IMR-90 (cell line): Measurements from ENCODE around the gene EMC1. TPM values are rescaled to one million over a fixed set of nuclear protein-coding genes. Genes with fewer than 3 reads are reported as not detected.

Experiments
- ATAC-seq: fragments of 200-7000 bp; cut with Tn5 transposase; 2 replicates; pipeline ENCODE4 v1.9.1; 2020; ENCODE audit warnings: low read depth, mild to moderate bottlenecking, moderate library complexity
- BruUV-seq: library from RNA; stranded (reverse); fragments of 400-500 nt; replicated peaks from 2 replicates; lab custom pipeline; 2021; lab: Mats Ljungman, UMichigan
- CTCF ChIA-PET: fragments of 300-600 bp; formaldehyde crosslinking; extraction: SDS; loops from one replicate; lab custom pipeline; 2021; ENCODE audit warnings: antibody characterized with exemption; lab: Yijun Ruan, JAX
- POLR2A ChIA-PET: fragments of 300-600 bp; sonication (Branson Sonifier 250); formaldehyde crosslinking; loops from one replicate; lab custom pipeline; 2022; ENCODE audit warnings: antibody characterized with exemption; ENCODE audit not compliant: unreplicated experiment; lab: Charles Lee
- DNase-seq: peaks from one replicate; pipeline ENCODE4 v3.0.0; 2013
- H2AFZ ChIP-seq: replicated peaks from 2 replicates; pipeline ENCODE3; 2013; ENCODE audit warnings: low read length, mild to moderate bottlenecking; ENCODE audit not compliant: poor library complexity
- H2AK5ac ChIP-seq: 2 replicates; pipeline ENCODE4 v1.6.1; 2013; ENCODE audit warnings: low read depth, low read length, inconsistent platforms
- H2AK9ac ChIP-seq: replicated peaks from 2 replicates; pipeline ENCODE3; 2013; ENCODE audit warnings: mild to moderate bottlenecking, low read depth, low read length, moderate library complexity; ENCODE audit not compliant: poor library complexity
- H2BK120ac ChIP-seq: 2 replicates; pipeline ENCODE4 v1.6.1; 2013; ENCODE audit warnings: low read depth, low read length, inconsistent platforms
- H2BK15ac ChIP-seq: 3 replicates; pipeline ENCODE4 v1.6.1; 2013; ENCODE audit warnings: low read depth, low read length, inconsistent platforms
- H2BK20ac ChIP-seq: 2 replicates; pipeline ENCODE4 v1.6.1; 2013; ENCODE audit warnings: low read depth, mild to moderate bottlenecking, inconsistent platforms, low read length, moderate library complexity
- H2BK5ac ChIP-seq: 2 replicates; pipeline ENCODE4 v1.6.1; 2013; ENCODE audit warnings: mild to moderate bottlenecking, low read depth, low read length, inconsistent platforms; ENCODE audit not compliant: poor library complexity, severe bottlenecking
- H3K14ac ChIP-seq: replicated peaks from 2 replicates; pipeline ENCODE4 v1.6.1; 2013; ENCODE audit warnings: low read depth, low read length, inconsistent platforms
- H3K18ac ChIP-seq: 2 replicates; pipeline ENCODE4 v1.6.1; 2013; ENCODE audit warnings: low read depth, low read length, control low read depth
- H3K23ac ChIP-seq: 2 replicates; pipeline ENCODE4 v1.6.1; 2013; ENCODE audit warnings: low read depth, low read length, inconsistent platforms
- H3K27ac ChIP-seq: 2 replicates; pipeline ENCODE4 v1.5.1; 2013; ENCODE audit warnings: mild to moderate bottlenecking, control low read depth, low read length; ENCODE audit not compliant: insufficient read depth
- H3K27me3 ChIP-seq: 2 replicates; pipeline ENCODE4 v1.6.1; 2013; ENCODE audit warnings: low read length; ENCODE audit not compliant: control insufficient read depth, insufficient read depth
- H3K36me3 ChIP-seq: 2 replicates; pipeline ENCODE4 v1.6.1; 2013; ENCODE audit warnings: low read length, mixed read lengths; ENCODE audit not compliant: control insufficient read depth, insufficient read depth
- H3K4ac ChIP-seq: 2 replicates; pipeline ENCODE4 v1.6.1; 2013; ENCODE audit warnings: low read depth, low read length, inconsistent platforms
- H3K4me1 ChIP-seq: 2 replicates; pipeline ENCODE4 v1.6.1; 2013; ENCODE audit warnings: low read length, mixed read lengths; ENCODE audit not compliant: control insufficient read depth, insufficient read depth
- H3K4me2 ChIP-seq: 2 replicates; pipeline ENCODE4 v1.6.1; 2013; ENCODE audit warnings: low read depth, mild to moderate bottlenecking, control low read depth, low read length, moderate library complexity
- H3K4me3 ChIP-seq: 2 replicates; pipeline ENCODE4 v1.5.1; 2013; ENCODE audit warnings: low read depth, mild to moderate bottlenecking, control low read depth, low read length, moderate library complexity; ENCODE audit not compliant: insufficient read depth
- H3K56ac ChIP-seq: 2 replicates; pipeline ENCODE4 v1.6.1; 2013; ENCODE audit warnings: low read length, inconsistent platforms; ENCODE audit not compliant: insufficient read depth; ENCODE audit errors: extremely low read depth
- H3K79me1 ChIP-seq, 2 experiments: 2 replicates each; pipeline ENCODE4 v1.6.1; 2013; ENCODE audit warnings: low read length in 2 of 2, inconsistent platforms in 1 of 2, low read depth in 1 of 2
- H3K9ac ChIP-seq: 2 replicates; pipeline ENCODE4 v1.6.1; 2013; ENCODE audit warnings: low read depth, low read length, control low read depth
- H3K9me1 ChIP-seq: 2 replicates; pipeline ENCODE4 v1.6.1; 2013; ENCODE audit warnings: low read length, inconsistent platforms; ENCODE audit not compliant: insufficient read depth
- H3K9me3 ChIP-seq: 2 replicates; pipeline ENCODE4 v1.6.1; 2013; ENCODE audit warnings: low read length; ENCODE audit not compliant: control insufficient read depth, insufficient read depth
- H4K20me1 ChIP-seq: 2 replicates; pipeline ENCODE4 v1.6.1; 2013; ENCODE audit warnings: low read length, inconsistent platforms; ENCODE audit not compliant: insufficient read depth
- H4K5ac ChIP-seq: 2 replicates; pipeline ENCODE4 v1.6.1; 2013; ENCODE audit warnings: mild to moderate bottlenecking, low read depth, low read length, control low read depth
- H4K8ac ChIP-seq, 2 experiments: 2 replicates each; pipeline ENCODE4 v1.6.1; 2013; ENCODE audit warnings: low read depth in 2 of 2, low read length in 2 of 2, control low read depth in 1 of 2, inconsistent platforms in 1 of 2
- H4K91ac ChIP-seq: 2 replicates; pipeline ENCODE4 v1.6.1; 2013; ENCODE audit warnings: low read depth, low read length, inconsistent platforms; ENCODE audit not compliant: insufficient read depth
- BHLHE40 ChIP-seq: fragments of 150-350 bp; IDR thresholded peaks from 2 replicates; pipeline ENCODE4 v1.6.1; 2016; ENCODE audit warnings: mild to moderate bottlenecking, low read depth, low read length
- CHD1 ChIP-seq: IDR thresholded peaks from 2 replicates; pipeline ENCODE4 v1.6.1; 2012; ENCODE audit warnings: low read depth, low read length, improper control_type of control experiment
- ELK1 ChIP-seq: fragments of 150-350 bp; IDR thresholded peaks from 2 replicates; pipeline ENCODE4 v1.6.1; 2016; ENCODE audit warnings: low read depth, mild to moderate bottlenecking, low read length, moderate library complexity, borderline replicate concordance
- FOS ChIP-seq: fragments of 150-350 bp; IDR thresholded peaks from 2 replicates; pipeline ENCODE4 v1.6.1; 2016; ENCODE audit warnings: low read depth, low read length
- MAFK ChIP-seq: IDR thresholded peaks from 2 replicates; pipeline ENCODE4 v1.6.1; 2012; ENCODE audit warnings: low read depth, low read length, improper control_type of control experiment
- MAZ ChIP-seq: IDR thresholded peaks from 2 replicates; pipeline ENCODE4 v1.6.1; 2012; ENCODE audit warnings: low read depth, mild to moderate bottlenecking, low read length, improper control_type of control experiment, moderate library complexity, borderline replicate concordance
- MXI1 ChIP-seq: IDR thresholded peaks from 2 replicates; pipeline ENCODE4 v1.6.1; 2012; ENCODE audit warnings: low read depth, mild to moderate bottlenecking, low read length, moderate library complexity, borderline replicate concordance
- NFE2L2 ChIP-seq: fragments of 150-350 bp; IDR thresholded peaks from 2 replicates; pipeline ENCODE4 v1.6.1; 2016; ENCODE audit warnings: low read depth, mild to moderate bottlenecking, low read length
- POLR2A ChIP-seq: IDR thresholded peaks from 2 replicates; pipeline ENCODE4 v1.6.1; 2012; ENCODE audit warnings: mild to moderate bottlenecking, low read depth, low read length
- RAD21 ChIP-seq: IDR thresholded peaks from 2 replicates; pipeline ENCODE4 v1.6.1; 2012; ENCODE audit warnings: low read length, improper control_type of control experiment
- RCOR1 ChIP-seq: IDR thresholded peaks from 2 replicates; pipeline ENCODE4 v1.6.1; 2012; ENCODE audit warnings: mild to moderate bottlenecking, low read length, improper control_type of control experiment; ENCODE audit not compliant: insufficient replicate concordance
- RFX5 ChIP-seq: IDR thresholded peaks from 2 replicates; pipeline ENCODE4 v1.8.0; 2012; ENCODE audit warnings: low read depth, mild to moderate bottlenecking, low read length, moderate library complexity
- SMC3 ChIP-seq: fragments of 150-350 bp; IDR thresholded peaks from 2 replicates; pipeline ENCODE4 v1.6.1; 2016; ENCODE audit warnings: low read depth, mild to moderate bottlenecking, antibody characterized with exemption, low read length, moderate library complexity
- WGBS, 2 experiments: methylation state at CpG; one replicate each; pipeline versions ENCODE4 v1.1.5 to v1.1.7; 2013; ENCODE audit warnings: missing lambda C conversion rate in 2 of 2; ENCODE audit not compliant: insufficient read length in 1 of 2; ENCODE audit errors: extremely low coverage in 2 of 2; 5-methylcytosine and 5-hydroxymethylcytosine counted together
- dilution Hi-C: fragments of 300-500 bp; cut with HindIII; formaldehyde crosslinking; loops from one replicate; pipeline ENCODE4 v1.14.3; 2018; ENCODE audit warnings: low sequenced_read_pairs; ENCODE audit not compliant: unreplicated experiment
- in situ Hi-C: fragments of 300-500 bp; cut with MboI; formaldehyde crosslinking; loops from 3 replicates; pipeline ENCODE4 v1.14.3; 2019; ENCODE audit warnings: low sequenced_read_pairs, inconsistent platforms, mixed read lengths
- intact Hi-C: fragments of 100-400 bp; cut with micrococcal nuclease; formaldehyde crosslinking; loops from 2 replicates; pipeline ENCODE4 v1.10.0; 2022
- polyA plus RNA-seq, 3 experiments: library from polyadenylated mRNA; depleted of rRNA; stranded (reverse); fragments of >200 nt; gene quantifications; 2 replicates each; pipeline ENCODE4 v1.2.3, GENCODE V29; 2012; ENCODE audit warnings: low replicate concordance in 1 of 3
- total RNA-seq: library from RNA; depleted of rRNA; stranded (reverse); fragments of >200 nt; gene quantifications from 2 replicates; pipeline ENCODE4 v1.2.3, GENCODE V29; 2012
- TF ChIP-seq, protein P1 (sequence below): conservative IDR thresholded peaks from 2 replicates; pipeline ENCODE4 v1.5.1; 2012; ENCODE audit warnings: mild to moderate bottlenecking, low read depth, low read length, improper control_type of control experiment
- TF ChIP-seq, protein P2 (sequence below): fragments of 150-350 bp; IDR thresholded peaks from 2 replicates; pipeline ENCODE4 v1.6.1; 2017; ENCODE audit warnings: mild to moderate bottlenecking, antibody characterized with exemption, low read length, low read depth

The EMC1 gene
- total and polyA plus RNA-seq, 2 of the 4 experiments (the other 2 are of a cell fraction) = 65.4 to 114 TPM

DNA sequence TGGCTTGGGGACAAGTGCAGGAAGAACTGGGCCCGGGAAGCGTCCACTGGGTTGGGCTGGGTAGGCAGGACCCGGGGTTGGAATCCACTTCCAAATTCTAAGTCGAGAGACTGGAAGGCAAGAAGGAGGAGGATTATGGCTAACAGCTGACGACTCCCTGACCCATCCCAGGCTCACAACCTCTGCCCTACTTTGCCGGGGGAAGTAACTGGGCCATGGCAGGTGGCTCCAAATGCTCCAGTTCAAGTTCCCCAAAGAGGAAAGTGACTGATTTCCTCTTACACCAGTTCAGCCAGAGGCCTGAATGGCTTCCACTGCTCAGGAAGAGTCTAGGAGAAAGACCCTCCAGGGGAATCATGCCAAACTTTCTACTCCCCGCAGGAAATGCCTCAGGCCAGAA lies 11.4 kb downstream of the EMC1 start:
- H2BK120ac ChIP-seq = no peak overlapping the region
- H4K20me1 ChIP-seq = peaks cover 4% of the 10 kb centered on the region; the same call in 1 of the 2 replicates
- H3K27ac ChIP-seq = no peak overlapping the region
- H2BK20ac ChIP-seq = no peak overlapping the region
- POLR2A ChIA-PET = no interaction called here
- H2AK5ac ChIP-seq = no peak overlapping the region
- no peaks in the 10 kb centered on the region for H3K9me3 ChIP-seq
- no peak for DNase-seq
- no peak overlapping the region for H3K23ac ChIP-seq
- no peaks in the 10 kb centered on the region for H3K4me1 ChIP-seq
- H3K79me1 ChIP-seq = peaks cover 8 to 10% of the 10 kb centered on the region in 2 experiments; a peak in 2 of 4 replicates
- 100% methylated on average over 1 of the region's 7 CpGs; no CpG with 5 or more reads in 1 of the 2 experiments for WGBS, 2 experiments
- no peak overlapping the region for H2AFZ ChIP-seq
- no peak overlapping the region for H3K4me3 ChIP-seq
- ATAC-seq = no peak
- intact Hi-C loops = loop anchor here (2.0 kb wide), 2 partner anchors 61 to 327 kb away; no protein-coding TSS in a partner anchor
- no peak overlapping the region for H4K5ac ChIP-seq
- no peak overlapping the region for H3K18ac ChIP-seq
- peaks cover 70% of the 10 kb centered on the region for H3K36me3 ChIP-seq
- no TSS peak for BruUV-seq
- no peak overlapping the region for H2BK15ac ChIP-seq
- TF ChIP-seq POLR2A (no peak), RAD21 (no peak), CHD1 (no peak), ELK1 (no peak), NFE2L2 (no peak), MAFK (no peak), RCOR1 (no peak), MAZ (no peak), SMC3 (no peak), BHLHE40 (no peak), FOS (no peak), MXI1 (no peak), RFX5 (no peak)
- TF ChIP-seq, protein P1, sequence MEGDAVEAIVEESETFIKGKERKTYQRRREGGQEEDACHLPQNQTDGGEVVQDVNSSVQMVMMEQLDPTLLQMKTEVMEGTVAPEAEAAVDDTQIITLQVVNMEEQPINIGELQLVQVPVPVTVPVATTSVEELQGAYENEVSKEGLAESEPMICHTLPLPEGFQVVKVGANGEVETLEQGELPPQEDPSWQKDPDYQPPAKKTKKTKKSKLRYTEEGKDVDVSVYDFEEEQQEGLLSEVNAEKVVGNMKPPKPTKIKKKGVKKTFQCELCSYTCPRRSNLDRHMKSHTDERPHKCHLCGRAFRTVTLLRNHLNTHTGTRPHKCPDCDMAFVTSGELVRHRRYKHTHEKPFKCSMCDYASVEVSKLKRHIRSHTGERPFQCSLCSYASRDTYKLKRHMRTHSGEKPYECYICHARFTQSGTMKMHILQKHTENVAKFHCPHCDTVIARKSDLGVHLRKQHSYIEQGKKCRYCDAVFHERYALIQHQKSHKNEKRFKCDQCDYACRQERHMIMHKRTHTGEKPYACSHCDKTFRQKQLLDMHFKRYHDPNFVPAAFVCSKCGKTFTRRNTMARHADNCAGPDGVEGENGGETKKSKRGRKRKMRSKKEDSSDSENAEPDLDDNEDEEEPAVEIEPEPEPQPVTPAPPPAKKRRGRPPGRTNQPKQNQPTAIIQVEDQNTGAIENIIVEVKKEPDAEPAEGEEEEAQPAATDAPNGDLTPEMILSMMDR = no peak
- TF ChIP-seq, protein P2, sequence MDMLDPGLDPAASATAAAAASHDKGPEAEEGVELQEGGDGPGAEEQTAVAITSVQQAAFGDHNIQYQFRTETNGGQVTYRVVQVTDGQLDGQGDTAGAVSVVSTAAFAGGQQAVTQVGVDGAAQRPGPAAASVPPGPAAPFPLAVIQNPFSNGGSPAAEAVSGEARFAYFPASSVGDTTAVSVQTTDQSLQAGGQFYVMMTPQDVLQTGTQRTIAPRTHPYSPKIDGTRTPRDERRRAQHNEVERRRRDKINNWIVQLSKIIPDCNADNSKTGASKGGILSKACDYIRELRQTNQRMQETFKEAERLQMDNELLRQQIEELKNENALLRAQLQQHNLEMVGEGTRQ = no peak
- no peaks in the 10 kb centered on the region for H3K27me3 ChIP-seq
- no peak overlapping the region for H3K56ac ChIP-seq
- H4K91ac ChIP-seq = no peak overlapping the region
- H3K14ac ChIP-seq = no peak overlapping the region
- no peak overlapping the region for H2AK9ac ChIP-seq
- CTCF ChIA-PET = interaction anchor here (1.3 kb wide), 1 partner anchor 12 kb away, joined by 4 read pairs; the partner anchor contains the start of genes EMC1 and MRTO4
- dilution Hi-C loops = no loop called here
- no peaks in the 10 kb centered on the region for H3K9me1 ChIP-seq
- no peak overlapping the region for H3K9ac ChIP-seq
- H3K4me2 ChIP-seq = no peak overlapping the region
- no peak overlapping the region for H2BK5ac ChIP-seq
- H4K8ac ChIP-seq = no peak overlapping the region
- in situ Hi-C loops = no loop called here
- no peak overlapping the region for H3K4ac ChIP-seq
